ENCODE measurements around the gene OPN5. TPM values are rescaled to one million over a fixed set of nuclear protein-coding genes. Genes with fewer than 3 reads are reported as not detected.

Gene OPN5
- total RNA-seq, 4 donors from 2014 or later, result not detected

DNA sequence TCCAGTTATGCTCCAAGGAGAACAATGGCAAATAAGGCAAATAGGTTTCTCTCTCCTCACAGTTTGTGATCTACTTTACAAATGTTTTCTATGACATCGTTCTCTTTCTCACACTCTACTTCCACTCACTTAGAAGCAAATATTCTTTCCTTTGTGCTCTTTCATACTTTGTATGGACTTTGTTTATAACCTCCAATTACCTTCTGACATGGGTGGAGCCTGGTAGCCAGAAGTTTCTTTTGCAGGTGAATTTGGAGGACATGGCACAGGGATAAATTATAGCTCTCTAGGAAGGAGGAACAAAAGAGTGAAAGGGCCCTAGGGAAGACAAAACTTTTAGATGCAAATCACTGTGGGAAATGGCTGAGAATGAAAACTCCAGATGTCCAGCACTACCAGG is 69.3 kb downstream of the OPN5 start:
- intact Hi-C loops (cut with DNase I; ENCODE audit: low total_unique reads), result no loop called here
- TF ChIP-seq POLR2A (IDR thresholded peaks at IDR 0.05), result no peak
- no peak for TF ChIP-seq CTCF (IDR thresholded peaks at IDR 0.05)
- no peak overlapping the region for H3K4me3 ChIP-seq (ENCODE audit: low read depth, poor library complexity, severe bottlenecking)
- no peak for DNase-seq (ENCODE audit: low spot score in 2 of 2)
- 90 to 93% methylated on average over 1 of the region's 1 CpG for WGBS, 2 donors

DNA sequence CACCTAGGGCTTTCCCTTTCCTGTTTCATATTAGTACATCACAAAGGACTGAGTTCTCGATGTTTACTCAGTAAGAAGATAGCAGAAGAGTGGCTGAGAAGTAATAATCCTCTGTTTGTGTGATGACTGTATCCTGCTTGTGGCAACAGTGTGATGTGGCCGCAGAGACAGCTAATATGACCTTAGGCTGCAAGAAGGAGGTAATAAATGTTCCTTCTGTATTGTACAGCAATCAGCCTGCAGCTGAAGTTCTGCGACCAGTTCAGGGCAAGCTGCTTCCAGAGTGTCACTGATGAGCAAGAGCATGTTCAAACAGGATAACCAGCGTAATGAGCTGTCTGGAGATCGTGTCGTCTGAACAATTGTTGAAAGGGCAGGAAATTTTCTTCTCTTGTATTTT is 70.9 kb downstream of the OPN5 start:
- intact Hi-C loops (cut with DNase I; ENCODE audit: low total_unique reads), result no loop called here
- 42 to 50% methylated on average over 6 of the region's 6 CpGs for WGBS, 2 donors

DNA sequence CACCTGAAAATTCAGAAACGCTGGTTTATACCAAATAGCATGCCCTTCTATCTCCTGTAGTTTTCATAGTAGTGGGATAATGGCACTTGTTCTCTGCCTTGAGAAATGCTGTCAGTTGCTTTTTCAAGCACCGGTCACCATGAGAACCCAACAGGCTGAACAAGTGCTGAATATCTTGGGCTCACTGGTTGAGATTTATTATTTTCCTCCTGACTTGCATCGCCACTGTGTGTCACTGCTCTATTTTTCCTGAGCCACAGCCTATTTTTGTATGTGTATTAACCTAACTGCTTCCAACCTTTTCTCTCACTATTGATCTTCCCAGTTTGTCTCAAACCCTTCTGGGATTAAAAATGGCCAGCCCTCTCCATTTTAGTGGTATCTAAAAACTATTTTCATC is 71.9 kb downstream of the OPN5 start:
- intact Hi-C loops (cut with DNase I; ENCODE audit: low total_unique reads), result no loop called here
- no peak for DNase-seq (ENCODE audit: low spot score in 2 of 2)
- TF ChIP-seq POLR2A (IDR thresholded peaks at IDR 0.05), result no peak
- no peak for TF ChIP-seq CTCF (IDR thresholded peaks at IDR 0.05)
- WGBS, 2 donors, result 79 to 89% methylated on average over 3 of the region's 3 CpGs
- H3K4me3 ChIP-seq (ENCODE audit: low read depth, poor library complexity, severe bottlenecking), result no peak overlapping the region

More for the DNA sequence above, 70.9 kb downstream of the OPN5 start:
- H3K4me3 ChIP-seq (ENCODE audit: low read depth, poor library complexity, severe bottlenecking), result no peak overlapping the region
- no peak for DNase-seq (ENCODE audit: low spot score in 2 of 2)
- no peak for TF ChIP-seq POLR2A (IDR thresholded peaks at IDR 0.05)
- TF ChIP-seq CTCF (IDR thresholded peaks at IDR 0.05), result no peak

- no peak for DNase-seq (ENCODE audit: low spot score in 2 of 2)
- 47 to 58% methylated on average over 1 of the region's 1 CpG for WGBS, 2 donors
- no peak overlapping the region for H3K4me3 ChIP-seq (ENCODE audit: low read depth, poor library complexity, severe bottlenecking)
- TF ChIP-seq CTCF (IDR thresholded peaks at IDR 0.05), result no peak
- no peak for TF ChIP-seq POLR2A (IDR thresholded peaks at IDR 0.05)
- intact Hi-C loops (cut with DNase I; ENCODE audit: low total_unique reads), result no loop called here
Measured at GRCh38 chr6:47854971-47855370, 73.1 kb downstream of the OPN5 start.

- TF ChIP-seq POLR2A (IDR thresholded peaks at IDR 0.05) (no peak), CTCF (IDR thresholded peaks at IDR 0.05) (no peak)
- WGBS, 2 donors, result 47 to 59% methylated on average over 1 of the region's 1 CpG
- H3K4me3 ChIP-seq (ENCODE audit: low read depth, poor library complexity, severe bottlenecking), result no peak overlapping the region
- intact Hi-C loops (cut with DNase I; ENCODE audit: low total_unique reads), result no loop called here
- no peak for DNase-seq (ENCODE audit: low spot score in 2 of 2)
Measured at GRCh38 chr6:47859175-47859574, 77.3 kb downstream of the OPN5 start.

DNA sequence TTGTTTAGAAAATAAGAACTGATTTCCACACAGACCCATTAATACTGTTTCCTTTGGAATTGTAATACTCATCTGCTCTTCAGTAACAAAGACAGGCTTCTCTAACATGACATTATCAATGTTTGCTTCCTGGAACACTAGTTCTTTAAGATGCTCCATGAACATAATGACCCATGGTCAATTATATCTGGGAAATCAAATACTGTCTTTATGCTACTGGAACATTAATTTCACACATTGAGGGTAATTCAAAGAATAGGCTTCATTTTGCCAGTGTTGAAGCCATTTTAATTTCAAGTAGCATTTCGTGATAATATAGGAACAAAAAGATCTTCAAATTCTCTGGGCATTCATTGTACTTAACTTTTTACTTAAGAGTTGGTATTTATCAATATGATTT is 80.9 kb downstream of the OPN5 start:
- no peak for DNase-seq (ENCODE audit: low spot score in 2 of 2)
- 68 to 86% methylated on average over 1 of the region's 1 CpG for WGBS, 2 donors
- intact Hi-C loops (cut with DNase I; ENCODE audit: low total_unique reads), result no loop called here
- no peak for TF ChIP-seq CTCF (IDR thresholded peaks at IDR 0.05)
- TF ChIP-seq POLR2A (IDR thresholded peaks at IDR 0.05), result no peak
- no peak overlapping the region for H3K4me3 ChIP-seq (ENCODE audit: low read depth, poor library complexity, severe bottlenecking)
